SKM-1 treated with dmso at 0.1 percent for 144 hours (cell line): ENCODE data around the gene GRPEL2.
"Not testable (repeated sequence)": the region's sequence is repeated elsewhere in the genome, so short reads cannot be mapped to it uniquely, and the experiment has no call there.

Experiments
- DNase-seq: peaks from one replicate; lab custom pipeline; 2025; ENCODE audit not compliant: unreplicated experiment; lab: John Stamatoyannopoulos, UW

The GRPEL2 gene

DNA sequence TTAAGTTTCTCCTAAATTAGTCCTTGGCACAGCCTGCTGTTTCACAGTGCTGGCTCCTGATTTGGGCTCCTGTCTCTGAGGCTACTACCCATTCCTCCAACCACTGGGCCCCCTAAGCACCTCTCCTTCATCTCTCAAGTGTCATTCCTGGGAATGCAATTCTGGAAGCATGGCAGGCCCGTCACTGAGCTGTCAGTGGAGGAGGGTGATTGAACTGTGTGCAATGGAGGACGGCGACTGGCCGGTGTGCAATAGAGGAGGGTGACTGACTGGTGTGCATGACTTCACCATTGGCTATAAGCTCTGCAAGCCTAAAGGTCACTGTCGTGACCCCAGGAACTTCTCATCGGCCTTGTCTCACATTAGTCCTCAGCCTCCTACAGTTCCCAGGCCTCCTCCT is 46.2 kb downstream of the GRPEL2 start:
- no peak for DNase-seq

DNA sequence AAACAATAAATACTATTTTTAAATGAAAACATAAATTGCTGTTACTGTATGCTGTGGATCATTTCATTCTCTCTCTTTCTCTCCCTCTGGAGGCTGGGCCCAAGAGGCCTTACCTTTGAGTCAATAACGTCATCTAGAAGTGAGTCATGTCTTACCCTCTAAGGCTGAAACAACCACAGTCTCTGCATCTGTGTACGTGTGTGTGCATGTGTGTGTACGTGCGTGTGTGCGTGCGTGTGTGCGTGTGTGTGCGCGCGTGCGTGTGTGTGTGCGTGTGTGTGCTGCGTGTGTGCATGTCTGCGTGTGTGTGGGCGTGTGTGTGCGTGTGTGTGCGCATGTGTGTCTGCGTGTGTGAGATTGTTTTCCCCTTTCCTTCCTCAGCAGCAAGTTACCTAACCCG is 47.4 kb downstream of the GRPEL2 start:
- DNase-seq: no peak

DNA sequence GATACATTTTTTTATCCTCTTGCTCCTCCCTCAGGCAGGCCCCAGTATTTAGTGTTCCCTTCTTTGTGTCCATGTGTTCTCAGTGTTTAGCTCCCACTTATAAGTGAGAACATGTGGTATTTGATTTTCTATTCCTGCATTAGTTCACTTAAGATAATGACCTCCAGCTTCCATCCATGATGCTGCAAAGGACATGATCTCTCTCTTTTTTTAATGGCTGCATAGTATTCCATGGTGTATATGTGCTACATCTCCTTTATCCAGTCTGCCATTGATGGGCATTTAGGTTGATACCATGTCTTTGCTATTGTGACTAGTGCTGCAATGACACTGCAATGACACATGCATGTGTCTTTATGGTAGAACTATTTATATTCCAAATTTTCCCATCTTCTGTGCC is 49.7 kb downstream of the GRPEL2 start:
- DNase-seq: not testable (repeated sequence)

DNA sequence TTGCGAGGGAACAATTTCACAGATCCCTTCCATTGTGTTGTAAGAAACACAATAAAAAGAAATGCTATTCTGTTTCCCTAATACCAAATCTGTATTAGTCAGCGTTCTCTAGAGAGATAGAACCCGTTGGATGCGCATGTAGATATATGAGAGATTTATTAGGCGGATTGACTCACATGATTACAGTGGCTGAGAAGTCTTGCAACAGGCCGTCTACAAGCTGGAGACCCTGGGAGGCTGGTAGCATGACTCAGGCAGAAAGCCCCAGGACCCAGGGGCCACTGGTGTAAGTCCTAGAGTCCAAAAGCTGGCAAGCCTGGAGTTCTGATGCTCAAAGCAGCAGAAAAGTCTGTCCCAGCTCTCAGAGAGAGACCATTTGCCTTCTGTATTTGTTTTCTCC is 52.2 kb downstream of the GRPEL2 start:
- no peak for DNase-seq

DNA sequence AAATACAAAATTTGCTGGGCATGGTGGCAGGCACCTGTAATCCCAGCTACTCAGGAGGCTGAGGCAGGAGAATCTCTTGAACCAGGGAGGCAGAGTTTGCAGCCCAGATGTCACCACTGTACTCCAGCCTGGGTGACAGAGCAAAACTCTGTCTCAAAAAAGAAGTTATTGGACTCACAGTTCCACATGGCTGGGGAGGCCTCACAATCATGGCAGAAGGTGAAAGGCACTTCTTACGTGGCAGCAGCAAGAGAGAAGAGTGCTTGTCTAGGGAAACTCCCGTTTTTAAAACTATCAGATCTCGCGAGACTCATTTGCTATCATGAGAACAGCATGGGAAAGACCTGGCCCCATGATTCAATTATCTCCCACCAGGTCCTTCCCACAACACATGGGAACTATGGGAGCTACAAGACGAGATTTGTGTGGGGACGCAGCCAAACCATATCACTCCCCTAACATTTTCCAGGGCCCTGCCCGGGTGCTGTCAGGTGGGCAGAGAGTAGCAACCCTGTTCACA is 53.5 kb downstream of the GRPEL2 start:
- not testable (repeated sequence) for DNase-seq

DNA sequence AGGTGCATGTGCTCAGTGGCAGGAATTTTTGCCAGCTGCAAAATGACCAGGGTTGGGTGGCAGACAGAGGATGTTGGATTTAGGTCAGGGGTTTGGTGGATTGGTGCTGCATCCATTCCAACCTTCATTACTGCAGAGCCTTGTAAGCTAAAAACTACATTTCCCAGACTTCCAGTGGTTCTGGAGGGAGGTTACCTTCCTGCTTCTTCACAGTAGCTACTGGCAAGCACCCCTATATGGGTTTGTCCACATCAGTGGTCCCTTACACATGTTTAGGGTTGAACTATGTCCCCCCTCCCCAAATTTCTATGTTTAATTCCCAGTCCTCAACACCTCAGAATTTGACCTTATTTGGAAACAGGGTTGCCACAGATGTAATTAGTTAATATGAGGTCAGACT is 54.5 kb downstream of the GRPEL2 start:
- DNase-seq: no peak

DNA sequence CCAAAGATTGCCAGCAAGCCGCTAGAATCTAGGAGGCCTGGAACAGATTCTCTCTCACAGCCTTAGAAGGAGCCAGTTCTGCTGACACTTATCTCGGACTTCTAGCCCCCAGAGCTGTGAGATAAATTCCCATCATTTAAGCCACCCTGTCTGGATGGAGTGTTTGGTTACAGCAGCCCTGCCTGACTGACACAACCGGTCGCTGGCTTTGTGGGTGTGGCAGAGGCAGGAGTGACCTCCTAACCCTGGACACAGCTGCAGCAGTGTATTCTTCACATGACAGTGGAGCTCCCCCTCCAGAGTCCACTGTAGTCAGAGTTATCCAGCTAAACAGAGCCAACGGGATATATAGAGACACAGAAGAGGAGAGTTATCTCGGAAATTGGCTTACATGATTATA is 55.0 kb downstream of the GRPEL2 start:
- no peak for DNase-seq

DNA sequence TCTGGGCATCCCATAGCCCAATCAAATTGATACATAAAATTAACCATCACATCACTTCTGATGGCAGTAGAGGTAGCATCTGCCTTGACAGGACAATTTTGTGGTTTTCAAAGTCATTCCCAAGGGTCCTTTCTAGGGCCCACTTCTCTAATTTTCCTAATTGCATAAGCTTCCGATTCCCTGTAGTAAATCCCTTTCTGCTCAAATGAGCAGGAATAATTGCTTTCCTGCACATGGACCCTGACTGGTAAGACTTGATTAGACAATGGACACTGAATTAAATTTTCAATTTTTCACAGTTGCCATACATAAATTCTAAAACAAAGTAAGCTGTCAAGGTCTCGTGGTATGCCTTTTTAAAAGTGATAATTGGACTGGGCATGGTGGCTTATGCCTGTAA is 55.8 kb downstream of the GRPEL2 start:
- DNase-seq: no peak

DNA sequence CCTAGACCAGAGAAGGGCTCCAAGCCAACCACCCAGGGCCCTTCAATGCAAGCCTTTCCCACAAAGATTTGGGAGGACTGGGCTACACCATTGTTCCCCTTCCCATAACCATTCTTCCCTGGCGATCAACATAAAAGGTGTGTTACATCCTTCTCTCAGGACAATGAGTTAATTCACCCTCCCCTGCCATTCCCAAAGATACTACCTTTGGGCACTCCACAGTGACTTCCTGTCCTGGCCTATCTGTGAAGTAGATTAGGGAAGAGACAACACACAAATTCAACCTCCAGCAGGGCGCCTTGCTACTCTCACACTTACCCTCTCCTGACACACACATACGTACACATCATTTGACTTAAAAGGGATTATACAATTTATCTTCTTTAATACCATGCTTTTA is 57.0 kb downstream of the GRPEL2 start:
- no peak for DNase-seq
